Jurkat, Clone E6-1 (cell line): Measurements from ENCODE around the gene CAMK1D.
A peak's percentile ranks its signal among the peaks of the same experiment; 100 is the strongest.
"Not testable (repeated sequence)": the region's sequence is repeated elsewhere in the genome, so short reads cannot be mapped to it uniquely, and the experiment has no call there.

ENCODE experiments used
- DNase-seq: peaks from one replicate; pipeline ENCODE4 v3.0.0-alpha.2; 2011; ENCODE audit warnings: low read depth, low spot score
- H3K4me3 ChIP-seq: 2 replicates; pipeline ENCODE4 v1.5.1; 2011; ENCODE audit warnings: mild to moderate bottlenecking, low read length, control low read depth, moderate library complexity

Gene CAMK1D

GRCh38 chr10:12337453-12338372 is 11.6 kb upstream of the CAMK1D start:
- H3K4me3 ChIP-seq, result no peak overlapping the region
- no peak for DNase-seq

GRCh38 chr10:12338981-12339380 is 10.4 kb upstream of the CAMK1D start:
- H3K4me3 ChIP-seq, result no peak overlapping the region

GRCh38 chr10:12340371-12340770 is 9.0 kb upstream of the CAMK1D start:
- no peak overlapping the region for H3K4me3 ChIP-seq

More at GRCh38 chr10:12338981-12339380, 10.4 kb upstream of the CAMK1D start:
- no peak for DNase-seq

GRCh38 chr10:12340937-12341336 is 8.4 kb upstream of the CAMK1D start:
- DNase-seq, result no peak
- no peak overlapping the region for H3K4me3 ChIP-seq

More at GRCh38 chr10:12340371-12340770, 9.0 kb upstream of the CAMK1D start:
- DNase-seq, result no peak

GRCh38 chr10:12341526-12341925 is 7.8 kb upstream of the CAMK1D start:
- no peak for DNase-seq
- H3K4me3 ChIP-seq, result no peak overlapping the region

GRCh38 chr10:12344375-12345110 is 4.8 kb upstream of the CAMK1D start:
- DNase-seq, result no peak
- H3K4me3 ChIP-seq, result no peak overlapping the region

- H3K4me3 ChIP-seq, result no peak overlapping the region
- DNase-seq, result no peak
Observed at GRCh38 chr10:12346707-12347106, 2.6 kb upstream of the CAMK1D start.

GRCh38 chr10:12348294-12348869 is 965 bp upstream of the CAMK1D start:
- DNase-seq, result no peak
- H3K4me3 ChIP-seq, result peak overlapping the region; percentile 40

- no peak for DNase-seq
- H3K4me3 ChIP-seq, result peak overlapping the region; percentile 66
Observed at GRCh38 chr10:12349629-12350166, 351 bp downstream of the CAMK1D start.

- DNase-seq, result peak; percentile 54
- peak overlapping the region; percentile 66 for H3K4me3 ChIP-seq
Observed at GRCh38 chr10:12350167-12350872, 973 bp downstream of the CAMK1D start.

- peak overlapping the region; percentile 66 for H3K4me3 ChIP-seq
- no peak for DNase-seq
Observed at GRCh38 chr10:12350925-12351324, 1.6 kb downstream of the CAMK1D start.

- DNase-seq, result no peak
- no peak overlapping the region for H3K4me3 ChIP-seq
Observed at GRCh38 chr10:12351447-12351846, 2.1 kb downstream of the CAMK1D start.

GRCh38 chr10:12351889-12352288 is 2.5 kb downstream of the CAMK1D start:
- no peak for DNase-seq
- H3K4me3 ChIP-seq, result no peak overlapping the region

- H3K4me3 ChIP-seq, result no peak overlapping the region
- no peak for DNase-seq
Observed at GRCh38 chr10:12353399-12354242, 4.3 kb downstream of the CAMK1D start.

- not testable (repeated sequence) for H3K4me3 ChIP-seq, DNase-seq
Observed at GRCh38 chr10:12354696-12355095, 5.3 kb downstream of the CAMK1D start.

GRCh38 chr10:12355384-12355783 is 6.0 kb downstream of the CAMK1D start:
- H3K4me3 ChIP-seq, result no peak overlapping the region
- DNase-seq, result no peak

- no peak overlapping the region for H3K4me3 ChIP-seq
- no peak for DNase-seq
Observed at GRCh38 chr10:12357525-12358151, 8.3 kb downstream of the CAMK1D start.
